MCF 10A (cell line): Measurements from ENCODE around the gene TACR1. TPM values are rescaled to one million over a fixed set of nuclear protein-coding genes. Genes with fewer than 3 reads are reported as not detected.

Experiments used
- BruUV-seq: library from RNA; stranded (reverse); fragments of 400-500 nt; replicated peaks from 2 replicates; lab custom pipeline; 2021; lab: Mats Ljungman, UMichigan
- CTCF ChIA-PET: fragments of 300-600 bp; sonication (Branson Sonifier 250); formaldehyde crosslinking; extraction: SDS; loops from one replicate; lab custom pipeline; 2021; ENCODE audit warnings: antibody characterized with exemption, inconsistent platforms; lab: Yijun Ruan, JAX
- POLR2A ChIA-PET: fragments of 300-600, 350-650 bp; sonication (Branson Sonifier 250); formaldehyde crosslinking; extraction: SDS; loops from one replicate; lab custom pipeline; 2020; ENCODE audit warnings: antibody characterized with exemption, inconsistent platforms; lab: Yijun Ruan, JAX
- DNase-seq: peaks from one replicate; pipeline ENCODE4 v3.0.0-alpha.2; 2018; ENCODE audit not compliant: unreplicated experiment
- H3K27ac Mint-ChIP-seq: one replicate; pipeline ENCODE4 v1.8.0; 2022; ENCODE audit warnings: mild to moderate bottlenecking, low read depth, mixed read lengths; ENCODE audit not compliant: unreplicated experiment
- H3K27me3 Mint-ChIP-seq: one replicate; pipeline ENCODE4 v1.8.0; 2022; ENCODE audit warnings: mixed read lengths; ENCODE audit not compliant: insufficient read depth, unreplicated experiment
- H3K36me3 Mint-ChIP-seq: one replicate; pipeline ENCODE4 v1.8.0; 2022; ENCODE audit warnings: mild to moderate bottlenecking, moderate library complexity, mixed read lengths; ENCODE audit not compliant: insufficient read depth, unreplicated experiment
- H3K4me1 Mint-ChIP-seq: one replicate; pipeline ENCODE4 v1.8.0; 2022; ENCODE audit warnings: mixed read lengths; ENCODE audit not compliant: insufficient read depth, unreplicated experiment
- H3K4me3 Mint-ChIP-seq: one replicate; pipeline ENCODE4 v1.8.0; 2022; ENCODE audit warnings: mild to moderate bottlenecking, moderate library complexity, mixed read lengths; ENCODE audit not compliant: unreplicated experiment
- H3K9me3 Mint-ChIP-seq: one replicate; pipeline ENCODE4 v1.8.0; 2022; ENCODE audit warnings: mixed read lengths; ENCODE audit not compliant: unreplicated experiment
- CTCF ChIP-seq: fragments of 200-600 bp; IDR thresholded peaks from one replicate; pipeline ENCODE4 v1.8.0; 2022; ENCODE audit warnings: antibody characterized with exemption, mild to moderate bottlenecking; ENCODE audit not compliant: unreplicated experiment
- intact Hi-C: fragments of 100-400 bp; cut with micrococcal nuclease; formaldehyde crosslinking; loops from 2 replicates; pipeline ENCODE4 v1.14.1; 2022
- total RNA-seq: library from RNA; stranded (reverse); gene quantifications from 2 replicates; pipeline ENCODE4 v1.2.3, GENCODE V29; 2022

The TACR1 gene
- total RNA-seq, 1 experiment from 2014 or later: not detected

DNA sequence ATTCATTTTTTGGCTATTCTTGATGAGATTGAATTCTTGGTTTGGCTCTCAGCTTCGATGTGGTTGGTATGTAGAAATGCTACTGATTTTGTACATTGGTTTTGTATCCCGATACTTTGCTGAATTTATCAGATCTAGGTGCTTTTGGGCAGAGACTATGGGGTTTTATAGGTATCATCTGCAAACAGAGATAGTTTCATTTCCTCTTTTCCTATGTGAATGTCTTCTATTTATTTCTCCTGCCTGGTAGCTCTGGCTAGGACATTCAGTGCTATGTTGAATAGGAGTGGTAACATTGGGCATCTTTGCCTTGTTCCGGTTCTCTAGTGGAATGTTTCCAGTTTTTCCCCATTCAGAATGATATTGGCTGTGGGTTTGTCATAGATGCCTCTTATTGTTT lies 5.5 kb upstream of the TACR1 start:
- no TSS peak for BruUV-seq
- CTCF ChIA-PET: interaction anchor here (1.0 kb wide), 1 partner anchor 105 kb away, joined by 3 read pairs; no protein-coding TSS in a partner anchor
- Mint-ChIP-seq H3K4me1 (no peaks in the 10 kb centered on the region), H3K36me3 (no peaks in the 10 kb centered on the region), H3K27me3 (peaks cover 79% of the 10 kb centered on the region), H3K27ac (no peak overlapping the region), H3K4me3 (no peak overlapping the region), H3K9me3 (no peaks in the 10 kb centered on the region)
- POLR2A ChIA-PET: no interaction called here
- DNase-seq: no peak
- intact Hi-C loops: no loop called here
- TF ChIP-seq CTCF: no peak

GRCh38 chr2:75202359-75202758 lies 3.0 kb upstream of the TACR1 start:
- BruUV-seq: no TSS peak
- no peaks in the 10 kb centered on the region for H3K36me3 Mint-ChIP-seq
- DNase-seq: no peak
- ChIA-PET POLR2A (no interaction called here), CTCF (interaction anchor here (0.6 kb wide), 1 partner anchor 21 kb away, joined by 4 read pairs; no protein-coding TSS in a partner anchor)
- intact Hi-C loops: no loop called here
- no peak for TF ChIP-seq CTCF
- H3K9me3 Mint-ChIP-seq: no peaks in the 10 kb centered on the region
- H3K27ac Mint-ChIP-seq: no peak overlapping the region
- H3K4me3 Mint-ChIP-seq: no peak overlapping the region
- no peaks in the 10 kb centered on the region for H3K4me1 Mint-ChIP-seq
- H3K27me3 Mint-ChIP-seq: peaks cover 70% of the 10 kb centered on the region

GRCh38 chr2:75200140-75201096 lies 1.1 kb upstream of the TACR1 start:
- DNase-seq: peak; percentile 52
- CTCF ChIA-PET: interaction anchor here (0.6 to 1.7 kb wide), 8 partner anchors 13 to 511 kb away, joined by 3 to 7 read pairs (median 4); no protein-coding TSS in a partner anchor
- no peak overlapping the region for H3K27ac Mint-ChIP-seq
- no TSS peak for BruUV-seq
- no peaks in the 10 kb centered on the region for H3K36me3 Mint-ChIP-seq
- POLR2A ChIA-PET: interaction anchor here (0.6 kb wide), 1 partner anchor 479 kb away, joined by 3 read pairs; no protein-coding TSS in a partner anchor
- H3K9me3 Mint-ChIP-seq: no peaks in the 10 kb centered on the region
- intact Hi-C loops: no loop called here
- peak overlapping the region; percentile 52 for H3K4me3 Mint-ChIP-seq
- TF ChIP-seq CTCF: no peak
- H3K27me3 Mint-ChIP-seq: peaks cover 52% of the 10 kb centered on the region
- no peaks in the 10 kb centered on the region for H3K4me1 Mint-ChIP-seq

DNA sequence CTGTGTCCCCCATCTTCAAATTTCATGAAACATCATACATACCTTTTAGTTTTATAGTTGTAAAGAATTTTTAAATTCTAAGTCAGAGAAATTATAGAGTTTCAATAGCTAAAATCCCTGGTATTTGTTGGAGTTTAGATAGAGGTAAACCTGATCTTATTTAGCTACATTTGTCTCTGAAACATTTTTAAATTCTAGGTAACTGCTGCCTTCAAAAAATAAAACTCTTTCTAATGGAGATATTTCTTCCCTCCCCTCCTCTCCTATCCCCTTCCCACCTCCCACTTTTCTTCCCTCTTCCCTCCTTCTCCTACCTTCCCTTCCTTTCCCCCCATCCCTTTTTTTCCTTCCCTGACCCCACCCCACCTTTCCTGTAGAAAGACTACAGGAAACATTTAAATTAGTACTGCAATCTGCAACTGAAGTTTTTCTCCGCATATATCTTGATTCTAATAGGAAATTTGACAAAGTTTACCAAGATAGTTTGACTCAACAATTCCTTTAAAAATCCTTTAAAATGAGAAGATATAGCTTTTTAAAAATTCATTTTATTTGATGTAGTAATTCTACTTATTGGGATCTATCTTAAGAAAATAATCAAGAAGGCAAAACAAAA lies 4.1 kb downstream of the TACR1 start:
- Mint-ChIP-seq H3K9me3 (no peaks in the 10 kb centered on the region), H3K27me3 (peaks cover 44% of the 10 kb centered on the region), H3K4me1 (no peaks in the 10 kb centered on the region), H3K27ac (no peak overlapping the region), H3K4me3 (no peak overlapping the region), H3K36me3 (no peaks in the 10 kb centered on the region)
- DNase-seq: no peak
- BruUV-seq: no TSS peak
- intact Hi-C loops: no loop called here
- no peak for TF ChIP-seq CTCF
- ChIA-PET POLR2A (interaction anchor here (0.6 kb wide), 1 partner anchor 653 kb away, joined by 4 read pairs; no protein-coding TSS in a partner anchor), CTCF (interaction anchor here (0.6 kb wide), 2 partner anchors 13 to 132 kb away, joined by 3 read pairs; no protein-coding TSS in a partner anchor)
